ENCODE measurements around the gene PCBP2.

PCBP2 gene

GRCh38 chr12:53499266-53500141 is 47.6 kb downstream of the PCBP2 start, which contains the start of gene MAP3K12:
Gene MAP3K12 (minus strand): TSS chr12:53499458. CDS start chr12:53487391, 12,067 bp downstream.
- peak; percentile 62 for DNase-seq (ENCODE audit: low spot score)
- TF ChIP-seq, protein P1, sequence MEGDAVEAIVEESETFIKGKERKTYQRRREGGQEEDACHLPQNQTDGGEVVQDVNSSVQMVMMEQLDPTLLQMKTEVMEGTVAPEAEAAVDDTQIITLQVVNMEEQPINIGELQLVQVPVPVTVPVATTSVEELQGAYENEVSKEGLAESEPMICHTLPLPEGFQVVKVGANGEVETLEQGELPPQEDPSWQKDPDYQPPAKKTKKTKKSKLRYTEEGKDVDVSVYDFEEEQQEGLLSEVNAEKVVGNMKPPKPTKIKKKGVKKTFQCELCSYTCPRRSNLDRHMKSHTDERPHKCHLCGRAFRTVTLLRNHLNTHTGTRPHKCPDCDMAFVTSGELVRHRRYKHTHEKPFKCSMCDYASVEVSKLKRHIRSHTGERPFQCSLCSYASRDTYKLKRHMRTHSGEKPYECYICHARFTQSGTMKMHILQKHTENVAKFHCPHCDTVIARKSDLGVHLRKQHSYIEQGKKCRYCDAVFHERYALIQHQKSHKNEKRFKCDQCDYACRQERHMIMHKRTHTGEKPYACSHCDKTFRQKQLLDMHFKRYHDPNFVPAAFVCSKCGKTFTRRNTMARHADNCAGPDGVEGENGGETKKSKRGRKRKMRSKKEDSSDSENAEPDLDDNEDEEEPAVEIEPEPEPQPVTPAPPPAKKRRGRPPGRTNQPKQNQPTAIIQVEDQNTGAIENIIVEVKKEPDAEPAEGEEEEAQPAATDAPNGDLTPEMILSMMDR (IDR thresholded peaks at IDR 0.05; ENCODE audit: extremely low read depth, insufficient read depth, missing control alignments): peak; percentile 26
- in situ Hi-C loops (cut with MboI; ENCODE audit: low pct_unique_long_range_greater_than_20kb, low sequenced_read_pairs, unreplicated experiment): no loop called here

- TF ChIP-seq, protein P1 (IDR thresholded peaks at IDR 0.05; ENCODE audit: extremely low read depth, insufficient read depth, missing control alignments): no peak
- DNase-seq (ENCODE audit: low spot score): no peak
- in situ Hi-C loops (cut with MboI; ENCODE audit: low pct_unique_long_range_greater_than_20kb, low sequenced_read_pairs, unreplicated experiment): no loop called here
Observed at GRCh38 chr12:53500142-53500775, 48.4 kb downstream of the PCBP2 start.

DNA sequence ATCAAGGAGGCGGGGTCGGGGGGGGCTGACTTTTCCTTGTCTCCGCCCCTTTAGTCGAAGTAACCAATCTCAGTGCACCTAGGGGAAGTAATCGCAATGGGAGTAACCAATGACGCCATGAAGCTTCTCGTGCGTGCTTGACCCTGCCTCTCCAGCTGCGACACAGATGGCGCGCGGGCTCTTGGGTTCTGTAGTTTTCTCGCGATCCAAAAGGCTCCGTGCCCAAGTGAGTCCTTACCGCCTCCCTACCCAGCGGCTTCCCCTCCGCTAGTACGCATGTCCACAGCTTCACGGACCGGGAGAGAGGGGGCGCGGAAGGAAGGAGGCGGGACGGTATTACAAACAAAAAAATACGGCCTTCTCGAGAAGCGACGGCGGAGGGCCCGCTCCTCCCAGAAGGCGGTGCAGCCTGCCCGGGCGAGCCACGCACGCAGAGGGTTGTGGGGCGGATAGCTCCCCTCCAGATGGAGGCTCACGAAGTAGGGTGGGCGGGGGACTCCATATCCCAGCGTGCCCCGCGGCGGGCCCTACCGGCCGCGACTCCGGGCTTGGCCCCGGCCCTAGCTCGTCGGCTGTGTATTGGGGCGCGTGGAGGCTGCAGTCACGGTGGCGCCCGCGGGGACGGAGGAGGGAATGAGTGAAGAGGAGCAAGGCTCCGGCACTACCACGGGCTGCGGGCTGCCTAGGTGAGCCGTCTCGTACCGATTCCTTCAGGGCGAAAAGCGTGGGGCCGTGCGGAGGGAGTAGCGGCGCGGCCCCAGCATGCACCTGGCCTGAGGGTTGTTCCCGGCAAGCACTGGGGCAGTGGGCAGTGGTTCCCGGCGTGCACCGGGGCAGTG is 49.1 kb downstream of the PCBP2 start, which contains the start of gene TARBP2:
Gene TARBP2, plus strand, starts transcription at position 508 of the 839 bp plus-strand sequence. Its CDS starts 126 bp downstream, at position 634.
- TF ChIP-seq, protein P1 (IDR thresholded peaks at IDR 0.05; ENCODE audit: extremely low read depth, insufficient read depth, missing control alignments): no peak
- DNase-seq (ENCODE audit: low spot score): peak; percentile 98
- in situ Hi-C loops (cut with MboI; ENCODE audit: low pct_unique_long_range_greater_than_20kb, low sequenced_read_pairs, unreplicated experiment): no loop called here

DNA sequence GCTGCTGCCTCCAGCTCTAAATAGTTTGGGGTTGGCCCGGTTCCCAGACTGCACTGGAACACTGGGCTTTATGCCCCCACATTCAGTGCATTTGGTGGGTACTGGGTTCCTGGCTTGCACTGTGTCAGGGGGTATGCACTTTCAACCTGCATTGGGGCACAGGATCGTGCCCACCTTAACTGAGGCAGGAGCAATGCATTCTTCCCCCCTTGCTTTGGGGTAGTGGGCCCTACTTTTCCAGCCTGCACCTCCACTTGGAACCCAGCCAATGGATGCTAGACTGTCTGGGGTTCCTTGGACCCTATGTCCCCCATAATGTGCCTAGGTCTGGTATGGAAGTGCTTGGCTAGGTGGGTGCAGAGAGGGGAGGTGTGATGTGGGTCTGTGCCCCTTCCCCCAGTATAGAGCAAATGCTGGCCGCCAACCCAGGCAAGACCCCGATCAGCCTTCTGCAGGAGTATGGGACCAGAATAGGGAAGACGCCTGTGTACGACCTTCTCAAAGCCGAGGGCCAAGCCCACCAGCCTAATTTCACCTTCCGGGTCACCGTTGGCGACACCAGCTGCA is 49.8 kb downstream of the PCBP2 start:
- DNase-seq (ENCODE audit: low spot score): no peak
- in situ Hi-C loops (cut with MboI; ENCODE audit: low pct_unique_long_range_greater_than_20kb, low sequenced_read_pairs, unreplicated experiment): no loop called here
- TF ChIP-seq, protein P1 (IDR thresholded peaks at IDR 0.05; ENCODE audit: extremely low read depth, insufficient read depth, missing control alignments): no peak

DNA sequence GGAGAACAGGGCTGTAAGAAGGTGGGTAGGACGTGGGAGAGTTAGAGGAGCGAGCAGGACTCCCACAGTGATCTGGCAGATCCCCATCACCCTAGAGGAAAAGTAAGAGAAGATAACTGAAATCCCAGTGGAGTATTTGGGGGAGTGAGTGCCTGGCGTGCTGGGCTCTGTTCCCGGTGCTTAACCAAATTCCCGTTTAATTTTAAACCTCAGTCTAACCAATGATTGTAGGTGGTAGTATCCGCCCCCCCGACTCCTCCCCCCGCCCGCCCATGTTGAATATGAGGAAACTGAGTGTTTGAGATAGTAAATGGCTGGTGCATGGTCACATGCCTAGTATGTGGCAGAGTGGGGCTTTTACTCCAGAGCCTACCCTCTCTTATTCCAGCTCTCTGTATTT is 50.4 kb downstream of the PCBP2 start:
- TF ChIP-seq, protein P1 (IDR thresholded peaks at IDR 0.05; ENCODE audit: extremely low read depth, insufficient read depth, missing control alignments): no peak
- no peak for DNase-seq (ENCODE audit: low spot score)
- in situ Hi-C loops (cut with MboI; ENCODE audit: low pct_unique_long_range_greater_than_20kb, low sequenced_read_pairs, unreplicated experiment): no loop called here
